Measurements from ENCODE around the gene TMEM131. TPM values are rescaled to one million over a fixed set of nuclear protein-coding genes. Genes with fewer than 3 reads are reported as not detected.
"Not testable (repeated sequence)": the region's sequence is repeated elsewhere in the genome, so short reads cannot be mapped to it uniquely, and the experiment has no call there.

TMEM131 gene
- total and polyA plus RNA-seq, 2 donors, result 11.4 to 15.6 TPM

DNA sequence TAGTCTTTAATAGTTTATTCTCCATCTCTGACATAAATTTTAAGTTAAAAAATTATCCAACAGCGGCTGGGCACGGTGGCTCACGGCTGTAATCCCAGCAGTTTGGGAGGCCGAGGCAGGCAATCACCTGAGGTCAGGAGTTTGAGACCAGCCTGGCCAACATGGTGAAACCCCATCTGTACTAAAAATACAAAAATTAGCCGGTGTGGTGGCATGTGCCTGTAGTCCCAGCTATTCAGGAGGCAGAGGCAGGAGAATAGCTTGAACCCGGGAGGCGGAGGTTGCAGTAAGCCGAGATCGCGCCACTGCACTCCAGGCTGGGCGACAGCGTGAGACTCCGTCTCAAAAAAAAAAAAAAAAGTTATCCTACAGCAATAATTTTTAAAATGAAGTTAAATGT lies 39.0 kb downstream of the TMEM131 start:
- not testable (repeated sequence) for H3K27ac ChIP-seq (ENCODE audit: low read depth in 1 of 2, low read length in 1 of 2); DNase-seq (ENCODE audit: low read depth in 6 of 9, low spot score in 9 of 9); H3K27me3 ChIP-seq (ENCODE audit: control insufficient read depth in 2 of 2, insufficient read depth in 1 of 2, low read length in 1 of 2); H3K36me3 ChIP-seq (ENCODE audit: control insufficient read depth in 2 of 2, insufficient read depth in 2 of 2, low read length in 1 of 2); H3K9me3 ChIP-seq (ENCODE audit: control insufficient read depth in 2 of 2, insufficient read depth in 1 of 2, low read length in 1 of 2); H3K4me3 ChIP-seq (ENCODE audit: low read length in 2 of 2)
- H3K4me1 ChIP-seq (ENCODE audit: control insufficient read depth in 2 of 2, insufficient read depth in 2 of 2, low read length in 2 of 2), result peaks cover 9 to 15% of the 10 kb centered on the region in 2 donors
- WGBS, result 90% methylated on average over 13 of the region's 13 CpGs

DNA sequence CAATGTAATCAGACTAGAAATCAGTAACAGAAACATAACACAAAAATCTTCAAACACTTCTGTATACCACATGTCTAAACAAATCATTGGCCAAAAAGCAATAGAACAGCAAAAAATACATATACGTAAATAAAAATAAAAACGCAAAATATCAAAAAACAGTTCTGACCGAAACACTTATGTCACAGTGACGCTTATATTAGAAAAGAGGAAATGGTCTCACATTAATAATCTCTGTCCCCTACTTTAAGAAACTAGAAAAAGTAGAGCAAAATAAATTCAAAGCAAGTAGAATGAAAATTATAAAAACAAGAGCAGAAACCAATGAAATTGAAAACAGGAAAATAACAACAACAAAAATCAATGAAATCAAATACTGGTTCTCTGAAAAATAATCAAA lies 41.9 kb downstream of the TMEM131 start:
- Histone ChIP-seq H3K27me3 (ENCODE audit: control insufficient read depth in 2 of 2, insufficient read depth in 1 of 2, low read length in 1 of 2) (no peaks in the 10 kb centered on the region), H3K4me3 (ENCODE audit: low read length in 2 of 2) (no peak overlapping the region), H3K9me3 (ENCODE audit: control insufficient read depth in 2 of 2, insufficient read depth in 1 of 2, low read length in 1 of 2) (no peaks in the 10 kb centered on the region), H3K36me3 (ENCODE audit: control insufficient read depth in 2 of 2, insufficient read depth in 2 of 2, low read length in 1 of 2) (no peaks in the 10 kb centered on the region), H3K4me1 (ENCODE audit: control insufficient read depth in 2 of 2, insufficient read depth in 2 of 2, low read length in 2 of 2) (peaks cover 9 to 16% of the 10 kb centered on the region in 2 donors), H3K27ac (ENCODE audit: low read depth in 1 of 2, low read length in 1 of 2) (no peak overlapping the region)
- 97% methylated on average over 4 of the region's 4 CpGs for WGBS
- DNase-seq (ENCODE audit: low read depth in 6 of 9, low spot score in 9 of 9), result no peak

DNA sequence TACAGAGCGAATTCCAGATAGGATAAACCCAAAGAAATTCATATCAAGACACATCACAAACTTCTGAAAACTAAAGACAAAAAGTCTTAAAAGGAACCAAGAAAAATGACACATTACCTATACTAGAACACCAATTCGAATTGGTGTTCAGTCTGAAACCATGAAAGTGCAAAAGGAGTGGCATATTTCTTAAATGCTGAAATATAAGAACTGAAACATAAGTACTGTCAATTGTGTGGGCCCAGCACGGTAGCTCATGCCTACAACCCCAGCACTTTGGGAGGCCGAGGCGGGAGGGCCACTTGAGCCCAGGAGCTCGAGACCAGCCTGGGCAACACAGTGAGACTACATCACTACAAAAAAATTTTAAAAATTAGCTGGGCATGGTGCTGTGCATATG lies 43.4 kb downstream of the TMEM131 start:
- no peak for DNase-seq (ENCODE audit: low read depth in 6 of 9, low spot score in 9 of 9)
- no peak overlapping the region for H3K27ac ChIP-seq (ENCODE audit: low read depth in 1 of 2, low read length in 1 of 2)
- H3K4me3 ChIP-seq (ENCODE audit: low read length in 2 of 2), result no peak overlapping the region
- 96% methylated on average over 6 of the region's 6 CpGs for WGBS
- no peaks in the 10 kb centered on the region for H3K36me3 ChIP-seq (ENCODE audit: control insufficient read depth in 2 of 2, insufficient read depth in 2 of 2, low read length in 1 of 2)
- H3K9me3 ChIP-seq (ENCODE audit: control insufficient read depth in 2 of 2, insufficient read depth in 1 of 2, low read length in 1 of 2), result no peaks in the 10 kb centered on the region
- H3K4me1 ChIP-seq (ENCODE audit: control insufficient read depth in 2 of 2, insufficient read depth in 2 of 2, low read length in 2 of 2), result peaks cover 0 to 2% of the 10 kb centered on the region in 2 donors
- H3K27me3 ChIP-seq (ENCODE audit: control insufficient read depth in 2 of 2, insufficient read depth in 1 of 2, low read length in 1 of 2), result no peaks in the 10 kb centered on the region

DNA sequence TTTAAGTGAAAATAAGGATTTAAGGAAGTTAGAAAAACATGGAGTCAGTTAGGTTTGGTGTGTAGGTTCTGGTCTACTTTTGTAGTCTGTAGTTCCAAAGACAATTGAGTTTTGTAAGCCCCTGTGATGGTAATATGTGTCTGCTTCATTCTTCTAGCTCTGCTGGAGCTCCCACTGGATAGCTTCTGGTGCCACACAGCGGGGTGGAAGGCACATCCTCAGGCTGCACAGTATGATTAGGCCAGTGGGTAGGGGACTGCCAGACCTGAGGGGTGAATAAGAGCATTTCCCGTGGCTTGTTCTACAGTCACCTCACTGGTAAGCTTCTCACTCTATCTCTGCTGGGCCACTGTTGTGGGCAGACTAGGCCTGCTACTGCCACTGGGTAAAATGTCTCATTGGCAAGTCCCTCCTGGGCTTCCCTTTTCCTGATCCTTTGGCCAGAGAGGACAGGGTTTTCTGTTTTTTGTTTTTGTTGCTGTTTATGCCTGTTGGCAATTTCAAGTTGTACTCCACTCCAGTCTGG lies 44.5 kb downstream of the TMEM131 start:
- Histone ChIP-seq H3K36me3 (ENCODE audit: control insufficient read depth in 2 of 2, insufficient read depth in 2 of 2, low read length in 1 of 2) (no peaks in the 10 kb centered on the region), H3K9me3 (ENCODE audit: control insufficient read depth in 2 of 2, insufficient read depth in 1 of 2, low read length in 1 of 2) (no peaks in the 10 kb centered on the region), H3K4me3 (ENCODE audit: low read length in 2 of 2) (no peak overlapping the region), H3K27me3 (ENCODE audit: control insufficient read depth in 2 of 2, insufficient read depth in 1 of 2, low read length in 1 of 2) (no peaks in the 10 kb centered on the region), H3K4me1 (ENCODE audit: control insufficient read depth in 2 of 2, insufficient read depth in 2 of 2, low read length in 2 of 2) (peaks cover 0 to 2% of the 10 kb centered on the region in 2 donors), H3K27ac (ENCODE audit: low read depth in 1 of 2, low read length in 1 of 2) (no peak overlapping the region)
- DNase-seq (ENCODE audit: low read depth in 6 of 9, low spot score in 9 of 9), result no peak
- WGBS, result 95% methylated on average over 2 of the region's 2 CpGs

DNA sequence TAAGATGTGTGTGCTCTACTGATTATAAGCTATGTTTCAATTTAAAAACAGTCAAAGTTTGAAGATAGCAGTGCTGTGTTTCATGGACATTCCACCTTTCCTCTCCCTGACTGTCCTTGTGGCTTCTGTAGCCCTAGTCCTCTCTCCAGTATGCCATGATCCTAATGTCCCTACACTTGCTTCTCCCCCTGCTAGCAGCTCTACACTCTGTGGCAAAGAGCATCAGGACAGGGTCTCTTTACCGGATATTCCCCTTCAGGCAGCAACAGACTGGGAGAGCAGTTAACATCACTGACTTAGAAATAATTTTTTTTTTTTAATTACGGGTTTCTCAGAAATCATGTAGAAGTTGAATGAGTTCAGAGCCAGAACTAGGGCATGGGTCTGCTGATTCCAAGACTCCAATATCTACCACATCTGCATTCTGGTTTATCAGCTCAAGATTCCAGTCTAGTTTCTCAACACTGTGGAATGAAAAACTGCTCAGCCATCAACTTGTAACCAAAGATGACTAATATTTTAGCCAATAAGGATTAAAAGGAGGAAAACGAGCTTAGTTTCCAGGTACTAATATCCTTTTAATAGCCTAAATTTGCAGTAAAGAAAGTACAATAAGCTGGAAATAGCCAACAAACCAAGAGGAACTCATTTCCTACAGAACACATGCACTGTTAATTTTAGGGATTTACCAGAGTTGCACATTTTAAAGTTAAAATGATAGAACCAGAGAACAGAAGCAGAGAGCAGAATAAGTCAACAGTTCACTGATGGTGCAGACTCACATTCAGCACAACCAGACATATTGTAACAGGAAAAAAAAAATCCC lies 45.2 kb downstream of the TMEM131 start:
- Histone ChIP-seq H3K36me3 (ENCODE audit: control insufficient read depth in 2 of 2, insufficient read depth in 2 of 2, low read length in 1 of 2) (no peaks in the 10 kb centered on the region), H3K9me3 (ENCODE audit: control insufficient read depth in 2 of 2, insufficient read depth in 1 of 2, low read length in 1 of 2) (no peaks in the 10 kb centered on the region), H3K27me3 (ENCODE audit: control insufficient read depth in 2 of 2, insufficient read depth in 1 of 2, low read length in 1 of 2) (no peaks in the 10 kb centered on the region), H3K27ac (ENCODE audit: low read depth in 1 of 2, low read length in 1 of 2) (no peak overlapping the region), H3K4me1 (ENCODE audit: control insufficient read depth in 2 of 2, insufficient read depth in 2 of 2, low read length in 2 of 2) (peaks cover 0 to 2% of the 10 kb centered on the region in 2 donors), H3K4me3 (ENCODE audit: low read length in 2 of 2) (no peak overlapping the region)
- no peak for DNase-seq (ENCODE audit: low read depth in 6 of 9, low spot score in 9 of 9)
- 95% methylated on average over 3 of the region's 3 CpGs for WGBS

DNA sequence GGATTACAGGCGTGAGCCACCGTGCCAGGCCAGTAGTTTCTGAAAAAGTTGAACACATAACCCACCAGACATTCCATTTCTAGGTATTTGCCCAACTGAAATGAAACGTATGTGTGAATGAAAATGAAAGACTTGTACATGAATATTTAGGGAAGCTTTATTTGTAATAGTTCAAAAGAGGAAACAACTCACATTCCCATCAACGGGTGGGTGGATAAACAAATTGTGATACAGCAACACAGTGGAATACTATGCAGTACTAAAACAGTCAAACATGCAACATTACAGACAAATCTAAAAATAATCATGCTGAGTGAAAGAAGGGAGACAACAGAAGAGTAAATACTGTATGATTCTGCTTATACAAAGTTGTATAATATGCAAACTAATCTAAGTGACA lies 46.8 kb downstream of the TMEM131 start:
- H3K4me1 ChIP-seq (ENCODE audit: control insufficient read depth in 2 of 2, insufficient read depth in 2 of 2, low read length in 2 of 2), result peaks cover 0 to 2% of the 10 kb centered on the region in 2 donors

DNA sequence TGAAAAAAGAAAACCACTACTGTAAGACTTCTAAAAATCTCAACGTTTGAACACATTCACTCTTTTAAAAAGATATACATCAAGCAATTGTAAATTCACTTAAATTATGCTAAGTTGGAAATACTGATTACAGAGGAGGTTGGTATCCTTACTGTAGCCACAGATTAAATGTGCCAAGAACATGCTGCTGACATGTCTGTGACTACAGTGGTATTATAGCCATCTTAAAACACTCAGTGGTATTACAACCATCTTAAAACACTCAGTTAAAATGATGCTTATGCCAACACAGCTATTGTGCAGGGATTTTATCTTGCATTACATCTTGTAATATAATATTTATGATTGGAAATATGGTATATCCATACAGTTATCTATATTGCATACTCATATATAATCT lies 50.0 kb downstream of the TMEM131 start:
- Histone ChIP-seq H3K4me3 (ENCODE audit: low read length in 2 of 2) (no peak overlapping the region), H3K36me3 (ENCODE audit: control insufficient read depth in 2 of 2, insufficient read depth in 2 of 2, low read length in 1 of 2) (no peaks in the 10 kb centered on the region), H3K4me1 (ENCODE audit: control insufficient read depth in 2 of 2, insufficient read depth in 2 of 2, low read length in 2 of 2) (no peaks in the 10 kb centered on the region), H3K9me3 (ENCODE audit: control insufficient read depth in 2 of 2, insufficient read depth in 1 of 2, low read length in 1 of 2) (no peaks in the 10 kb centered on the region), H3K27me3 (ENCODE audit: control insufficient read depth in 2 of 2, insufficient read depth in 1 of 2, low read length in 1 of 2) (no peaks in the 10 kb centered on the region), H3K27ac (ENCODE audit: low read depth in 1 of 2, low read length in 1 of 2) (no peak overlapping the region)
- no peak for DNase-seq (ENCODE audit: low read depth in 6 of 9, low spot score in 9 of 9)
- 39% methylated on average over 1 of the region's 1 CpG for WGBS

More for the DNA sequence above, 46.8 kb downstream of the TMEM131 start:
- Histone ChIP-seq H3K27ac (ENCODE audit: low read depth in 1 of 2, low read length in 1 of 2) (no peak overlapping the region), H3K9me3 (ENCODE audit: control insufficient read depth in 2 of 2, insufficient read depth in 1 of 2, low read length in 1 of 2) (no peaks in the 10 kb centered on the region), H3K27me3 (ENCODE audit: control insufficient read depth in 2 of 2, insufficient read depth in 1 of 2, low read length in 1 of 2) (no peaks in the 10 kb centered on the region), H3K36me3 (ENCODE audit: control insufficient read depth in 2 of 2, insufficient read depth in 2 of 2, low read length in 1 of 2) (no peaks in the 10 kb centered on the region), H3K4me3 (ENCODE audit: low read length in 2 of 2) (no peak overlapping the region)
- WGBS, result 80% methylated on average over 4 of the region's 4 CpGs
- DNase-seq (ENCODE audit: low read depth in 6 of 9, low spot score in 9 of 9), result no peak

DNA sequence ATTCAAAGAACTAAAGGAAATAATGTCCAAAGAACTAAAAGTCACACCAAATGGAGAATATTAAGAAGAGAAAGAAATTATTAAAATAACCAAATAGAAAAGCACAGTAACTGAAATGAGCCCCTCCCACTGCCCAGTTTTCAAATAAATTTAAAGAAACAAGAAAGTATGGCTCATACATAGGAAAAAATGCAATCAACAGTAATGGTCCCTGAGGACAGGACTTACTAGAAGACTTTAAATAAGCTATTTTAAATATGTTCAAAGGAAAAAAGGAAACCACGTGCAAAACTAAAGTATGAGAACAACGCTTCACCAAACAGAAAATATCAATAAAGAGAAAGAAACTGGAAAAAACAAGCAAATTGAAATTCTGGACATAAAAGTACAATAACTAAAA lies 58.9 kb downstream of the TMEM131 start:
- H3K27ac ChIP-seq (ENCODE audit: low read depth in 1 of 2, low read length in 1 of 2), result no peak overlapping the region
- no peaks in the 10 kb centered on the region for H3K27me3 ChIP-seq (ENCODE audit: control insufficient read depth in 2 of 2, insufficient read depth in 1 of 2, low read length in 1 of 2)
- H3K4me1 ChIP-seq (ENCODE audit: control insufficient read depth in 2 of 2, insufficient read depth in 2 of 2, low read length in 2 of 2), result peaks cover 0 to 8% of the 10 kb centered on the region in 2 donors
- no peaks in the 10 kb centered on the region for H3K9me3 ChIP-seq (ENCODE audit: control insufficient read depth in 2 of 2, insufficient read depth in 1 of 2, low read length in 1 of 2)
- no peaks in the 10 kb centered on the region for H3K36me3 ChIP-seq (ENCODE audit: control insufficient read depth in 2 of 2, insufficient read depth in 2 of 2, low read length in 1 of 2)
- WGBS, result 67% methylated on average over 2 of the region's 2 CpGs
- no peak overlapping the region for H3K4me3 ChIP-seq (ENCODE audit: low read length in 2 of 2)
- no peak for DNase-seq (ENCODE audit: low read depth in 6 of 9, low spot score in 9 of 9)

DNA sequence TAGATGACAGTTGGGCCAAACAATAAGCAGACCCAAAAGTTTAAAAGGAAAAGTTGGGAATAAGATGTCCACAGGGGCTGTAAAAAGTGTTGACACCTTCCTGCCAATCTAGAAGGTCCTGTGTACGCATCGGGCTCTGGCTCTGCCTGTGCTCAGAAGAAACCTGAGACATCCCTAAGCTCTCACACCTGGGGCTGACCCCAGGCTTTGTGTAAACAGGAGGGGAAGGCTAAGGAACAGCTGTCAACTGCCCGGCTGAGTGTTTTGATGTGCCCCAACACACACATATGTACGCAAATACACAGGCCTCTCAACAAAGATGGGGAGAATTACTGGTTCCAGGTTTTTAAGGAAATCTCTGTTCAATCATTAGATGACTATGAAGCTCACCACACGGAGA lies 59.5 kb downstream of the TMEM131 start:
- WGBS, result 84% methylated on average over 5 of the region's 5 CpGs
- Histone ChIP-seq H3K9me3 (ENCODE audit: control insufficient read depth in 2 of 2, insufficient read depth in 1 of 2, low read length in 1 of 2) (no peaks in the 10 kb centered on the region), H3K4me1 (ENCODE audit: control insufficient read depth in 2 of 2, insufficient read depth in 2 of 2, low read length in 2 of 2) (peaks cover 0 to 8% of the 10 kb centered on the region in 2 donors), H3K27me3 (ENCODE audit: control insufficient read depth in 2 of 2, insufficient read depth in 1 of 2, low read length in 1 of 2) (no peaks in the 10 kb centered on the region), H3K27ac (ENCODE audit: low read depth in 1 of 2, low read length in 1 of 2) (no peak overlapping the region), H3K36me3 (ENCODE audit: control insufficient read depth in 2 of 2, insufficient read depth in 2 of 2, low read length in 1 of 2) (no peaks in the 10 kb centered on the region), H3K4me3 (ENCODE audit: low read length in 2 of 2) (no peak overlapping the region)
- DNase-seq (ENCODE audit: low read depth in 6 of 9, low spot score in 9 of 9), result peak in 1 of 9 donors; percentile 25

Measured in thymus (tissue), 11 donors.